OCI-M2 (cell line): ENCODE results near the gene PCDH9.

Experiments used
- DNase-seq: peaks from one replicate; lab custom pipeline; 2025; ENCODE audit not compliant: unreplicated experiment; lab: John Stamatoyannopoulos, UW

Gene PCDH9

GRCh38 chr13:67229481-67230403, at the start of gene PCDH9:
TSS of gene PCDH9 (minus strand) at chr13:67230336. CDS start at chr13:67228440, 1,896 bp downstream.
- DNase-seq = no peak

GRCh38 chr13:67278235-67278634, 48.1 kb upstream of the PCDH9 start:
- no peak for DNase-seq

GRCh38 chr13:67277581-67277980, 47.4 kb upstream of the PCDH9 start:
- DNase-seq = no peak

GRCh38 chr13:67275351-67275960, 45.3 kb upstream of the PCDH9 start:
- no peak for DNase-seq

- no peak for DNase-seq
Measured at GRCh38 chr13:67273001-67273400, 42.9 kb upstream of the PCDH9 start.

- DNase-seq = no peak
Measured at GRCh38 chr13:67267136-67267535, 37.0 kb upstream of the PCDH9 start.

- no peak for DNase-seq
Measured at GRCh38 chr13:67259208-67259607, 29.1 kb upstream of the PCDH9 start.

- no peak for DNase-seq
Measured at GRCh38 chr13:67258482-67258881, 28.3 kb upstream of the PCDH9 start.

- no peak for DNase-seq
Measured at GRCh38 chr13:67238861-67239260, 8.7 kb upstream of the PCDH9 start.

- no peak for DNase-seq
Measured at GRCh38 chr13:67238277-67238859, 8.2 kb upstream of the PCDH9 start.

- no peak for DNase-seq
Measured at GRCh38 chr13:67235265-67235664, 5.1 kb upstream of the PCDH9 start.

- no peak for DNase-seq
Measured at GRCh38 chr13:67232384-67232783, 2.2 kb upstream of the PCDH9 start.

GRCh38 chr13:67231289-67232000, 1.3 kb upstream of the PCDH9 start:
- no peak for DNase-seq

- DNase-seq = peak; percentile 66
Measured at GRCh38 chr13:67230404-67231288, 510 bp upstream of the PCDH9 start.

GRCh38 chr13:67228916-67229315, 1.2 kb downstream of the PCDH9 start:
- no peak for DNase-seq

- DNase-seq = no peak
Measured at GRCh38 chr13:67228031-67228430, 2.1 kb downstream of the PCDH9 start.

- no peak for DNase-seq
Measured at GRCh38 chr13:67227131-67227983, 2.8 kb downstream of the PCDH9 start.

GRCh38 chr13:67226696-67227095, 3.4 kb downstream of the PCDH9 start:
- DNase-seq = no peak
